Testis (tissue), 3 donors: ENCODE measurements around the gene ITGB5. TPM values are rescaled to one million over a fixed set of nuclear protein-coding genes. Genes with fewer than 3 reads are reported as not detected.
"Not testable (repeated sequence)": the region's sequence is repeated elsewhere in the genome, so short reads cannot be mapped to it uniquely, and the experiment has no call there.

Experiments used
- DNase-seq: peaks from one replicate; pipeline ENCODE4 v3.0.0-alpha.2; 2019
- H3K27ac ChIP-seq, 2 donors: fragments of 200-600 bp; sonication (generic); one replicate each; pipeline ENCODE4 v1.5.1; 2019
- H3K27me3 ChIP-seq: fragments of 200-600 bp; sonication (generic); one replicate; pipeline ENCODE4 v1.5.1; 2019
- H3K36me3 ChIP-seq: fragments of 200-600 bp; sonication (generic); one replicate; pipeline ENCODE4 v1.5.1; 2017; ENCODE audit warnings: low read depth; ENCODE audit errors: missing control alignments
- H3K4me1 ChIP-seq: fragments of 200-600 bp; sonication (generic); one replicate; pipeline ENCODE4 v1.5.1; 2019
- H3K4me3 ChIP-seq, 2 donors: fragments of 200-600 bp; sonication (generic); one replicate each; pipeline ENCODE4 v1.5.1; 2017 to 2019
- H3K9me3 ChIP-seq: fragments of 200-600 bp; sonication (generic); one replicate; pipeline ENCODE4 v1.5.1; 2017
- CTCF ChIP-seq, 3 experiments: fragments of 450-650 bp in 2 of 3; fragments of 200-600 bp in 1 of 3; sonication (generic) in 1 of 3; IDR thresholded peaks; one replicate each; pipeline ENCODE4 v1.5.1; 2016 to 2019; ENCODE audit warnings: antibody characterized with exemption in 3 of 3, mild to moderate bottlenecking in 2 of 3, moderate library complexity in 1 of 3
- POLR2A ChIP-seq: fragments of 450-650 bp; IDR thresholded peaks from one replicate; pipeline ENCODE4 v1.6.1; 2017; ENCODE audit warnings: antibody characterized with exemption, mild to moderate bottlenecking, moderate library complexity
- WGBS, 2 donors: methylation state at CpG; one replicate each; pipeline ENCODE4 v1.1.5; 2018; 5-methylcytosine and 5-hydroxymethylcytosine counted together
- intact Hi-C: fragments of 100-400 bp; cut with DNase I; formaldehyde crosslinking; loops from one replicate; pipeline ENCODE4 v1.15.1; 2023; ENCODE audit warnings: low total_unique reads
- polyA plus RNA-seq: library from polyadenylated mRNA; stranded (reverse); fragments of 350-450 nt; fragmentation: Illumina TruSeq; extraction: RNeasy Lipid Tissue Mini Kit (QIAGEN cat#74804); gene quantifications from one replicate; pipeline ENCODE4 v1.2.3, GENCODE V29; 2014; ENCODE audit warnings: low read depth, low replicate concordance; ENCODE audit not compliant: insufficient read depth
- total RNA-seq, 2 donors: library from RNA; depleted of rRNA; stranded (reverse); fragments of >200 nt; gene quantifications; one replicate each; pipeline ENCODE4 v1.2.3, GENCODE V29; 2016

Gene ITGB5
- total and polyA plus RNA-seq, 3 donors from 2014 or later, result 46.0 to 101 (median 76.9) TPM

GRCh38 chr3:124783696-124784095, 103.5 kb downstream of the ITGB5 start:
- no peak for DNase-seq
- intact Hi-C loops, result loop anchor here (10.0 kb wide), 1 partner anchor 111 kb away; no protein-coding TSS in a partner anchor
- H3K4me1 ChIP-seq, result peaks cover 55% of the 10 kb centered on the region
- no peak overlapping the region for H3K27ac ChIP-seq
- H3K27me3 ChIP-seq, result no peaks in the 10 kb centered on the region
- H3K36me3 ChIP-seq, result no peaks in the 10 kb centered on the region
- TF ChIP-seq CTCF (IDR thresholded peaks at IDR 0.05), result no peak
- no peak for TF ChIP-seq POLR2A
- no peak overlapping the region for H3K4me3 ChIP-seq
- WGBS, 2 donors, result 82 to 85% methylated on average over 4 of the region's 4 CpGs
- no peaks in the 10 kb centered on the region for H3K9me3 ChIP-seq

GRCh38 chr3:124782377-124782712, 104.8 kb downstream of the ITGB5 start:
- H3K36me3 ChIP-seq, H3K27me3 ChIP-seq, H3K27ac ChIP-seq, H3K4me3 ChIP-seq, H3K9me3 ChIP-seq, DNase-seq: not testable (repeated sequence)
- peaks cover 47% of the 10 kb centered on the region for H3K4me1 ChIP-seq
- 89 to 93% methylated on average over 6 of the region's 6 CpGs for WGBS, 2 donors
- intact Hi-C loops, result loop anchor here (10.0 kb wide), 1 partner anchor 112 kb away; no protein-coding TSS in a partner anchor

- Histone ChIP-seq H3K36me3 (no peaks in the 10 kb centered on the region), H3K27ac (peak overlapping the region; percentile 84 to 85), H3K27me3 (no peaks in the 10 kb centered on the region), H3K9me3 (no peaks in the 10 kb centered on the region), H3K4me1 (peaks cover 41% of the 10 kb centered on the region), H3K4me3 (no peak overlapping the region)
- no peak for TF ChIP-seq CTCF (IDR thresholded peaks at IDR 0.05)
- no peak for TF ChIP-seq POLR2A
- 54 to 67% methylated on average over 8 of the region's 8 CpGs for WGBS, 2 donors
- intact Hi-C loops, result loop anchor here (10.0 kb wide), 1 partner anchor 113 kb away; no protein-coding TSS in a partner anchor
- DNase-seq, result no peak
Observed at GRCh38 chr3:124781476-124782376, 105.4 kb downstream of the ITGB5 start.

GRCh38 chr3:124780761-124781475, 106.2 kb downstream of the ITGB5 start:
- no peak for TF ChIP-seq CTCF (IDR thresholded peaks at IDR 0.05)
- TF ChIP-seq POLR2A, result no peak
- DNase-seq, result peak; percentile 85
- Histone ChIP-seq H3K9me3 (no peaks in the 10 kb centered on the region), H3K36me3 (no peaks in the 10 kb centered on the region), H3K27me3 (no peaks in the 10 kb centered on the region), H3K4me1 (peaks cover 35% of the 10 kb centered on the region), H3K27ac (peak overlapping the region; percentile 84 to 85), H3K4me3 (no peak overlapping the region)
- intact Hi-C loops, result loop anchor here (10.0 kb wide), 1 partner anchor 114 kb away; no protein-coding TSS in a partner anchor
- WGBS, 2 donors, result 12 to 17% methylated on average over 7 to 14 of the region's 15 CpGs

GRCh38 chr3:124780356-124780755, 106.8 kb downstream of the ITGB5 start:
- WGBS, 2 donors, result 15 to 29% methylated on average over 7 to 8 of the region's 8 CpGs
- no peaks in the 10 kb centered on the region for H3K9me3 ChIP-seq
- H3K4me1 ChIP-seq, result peaks cover 35% of the 10 kb centered on the region
- peak; percentile 70 for DNase-seq
- TF ChIP-seq CTCF (IDR thresholded peaks at IDR 0.05), result no peak
- TF ChIP-seq POLR2A, result no peak
- no peaks in the 10 kb centered on the region for H3K27me3 ChIP-seq
- intact Hi-C loops, result loop anchor here (10.0 kb wide), 1 partner anchor 114 kb away; no protein-coding TSS in a partner anchor
- H3K27ac ChIP-seq, result peak overlapping the region; percentile 84 to 85
- no peak overlapping the region for H3K4me3 ChIP-seq
- no peaks in the 10 kb centered on the region for H3K36me3 ChIP-seq
